ENCODE data around the gene LEF1. TPM values are rescaled to one million over a fixed set of nuclear protein-coding genes. Genes with fewer than 3 reads are reported as not detected.

LEF1 gene
- total RNA-seq, 1 experiment from 2014 or later = 0.54 TPM

- no peaks in the 10 kb centered on the region for H3K9me3 ChIP-seq (ENCODE audit: control insufficient read depth, insufficient read depth, low read depth, low read length)
- no peaks in the 10 kb centered on the region for H3K27me3 ChIP-seq (ENCODE audit: control insufficient read depth, insufficient read depth, low read length)
- TF ChIP-seq POLR2AphosphoS5 (IDR thresholded peaks at IDR 0.05; ENCODE audit: low read depth, low read length) (no peak), REST (IDR thresholded peaks at IDR 0.05; ENCODE audit: insufficient read depth in 1 of 2, low read depth in 2 of 2, low read length in 1 of 2) (no peak), SIN3A (IDR thresholded peaks at IDR 0.05; ENCODE audit: borderline replicate concordance, insufficient read depth, low read depth, low read length) (no peak), TCF7L2 (IDR thresholded peaks at IDR 0.05; ENCODE audit: low read depth, low read length) (no peak)
- ATAC-seq = no peak
- no peaks in the 10 kb centered on the region for H3K36me3 ChIP-seq (ENCODE audit: control insufficient read depth, insufficient read depth, low read length)
- H3K4me1 ChIP-seq (ENCODE audit: control insufficient read depth, insufficient read depth, low read length) = no peaks in the 10 kb centered on the region
- BruUV-seq (replicated peaks) = no TSS peak
- ChIA-PET CTCF (no interaction called here), POLR2A (no interaction called here)
- intact Hi-C loops (cut with micrococcal nuclease; ENCODE audit: unreplicated experiment) (no loop called here), in situ Hi-C loops (cut with HindIII; ENCODE audit: low pct_unique_long_range_greater_than_20kb, low sequenced_read_pairs) (no loop called here)
- H3K4me3 ChIP-seq (ENCODE audit: low read depth in 2 of 2, low read length in 2 of 2) = no peak overlapping the region
- no peak overlapping the region for H3K27ac ChIP-seq (ENCODE audit: low read length)
- DNase-seq (ENCODE audit: low read depth, low spot score) = no peak
Measured at GRCh38 chr4:108094131-108094530, 74.6 kb downstream of the LEF1 start.

GRCh38 chr4:108092288-108092687 lies 76.4 kb downstream of the LEF1 start:
- Histone ChIP-seq H3K27ac (ENCODE audit: low read length) (no peak overlapping the region), H3K27me3 (ENCODE audit: control insufficient read depth, insufficient read depth, low read length) (no peaks in the 10 kb centered on the region), H3K9me3 (ENCODE audit: control insufficient read depth, insufficient read depth, low read depth, low read length) (no peaks in the 10 kb centered on the region), H3K36me3 (ENCODE audit: control insufficient read depth, insufficient read depth, low read length) (no peaks in the 10 kb centered on the region), H3K4me1 (ENCODE audit: control insufficient read depth, insufficient read depth, low read length) (no peaks in the 10 kb centered on the region), H3K4me3 (ENCODE audit: low read depth in 2 of 2, low read length in 2 of 2) (no peak overlapping the region)
- ChIA-PET POLR2A (no interaction called here), CTCF (no interaction called here)
- BruUV-seq (replicated peaks) = no TSS peak
- no peak for ATAC-seq
- TF ChIP-seq SIN3A (IDR thresholded peaks at IDR 0.05; ENCODE audit: borderline replicate concordance, insufficient read depth, low read depth, low read length) (no peak), POLR2AphosphoS5 (IDR thresholded peaks at IDR 0.05; ENCODE audit: low read depth, low read length) (no peak), REST (IDR thresholded peaks at IDR 0.05; ENCODE audit: insufficient read depth in 1 of 2, low read depth in 2 of 2, low read length in 1 of 2) (no peak), CTCF (IDR thresholded peaks at IDR 0.05) (no peak), TCF7L2 (IDR thresholded peaks at IDR 0.05; ENCODE audit: low read depth, low read length) (no peak)
- in situ Hi-C loops (cut with HindIII; ENCODE audit: low pct_unique_long_range_greater_than_20kb, low sequenced_read_pairs) = no loop called here
- no peak for DNase-seq (ENCODE audit: low read depth, low spot score)
- intact Hi-C loops (cut with micrococcal nuclease; ENCODE audit: unreplicated experiment) = no loop called here
